GM18868 (cell line): Measurements from ENCODE around the gene CDHR2.

Source experiments
- ATAC-seq: cut with Tn5 transposase; IDR thresholded peaks from one replicate; pipeline ENCODE4 v1.9.1; 2021; ENCODE audit warnings: mild to moderate bottlenecking, moderate library complexity; ENCODE audit not compliant: unreplicated experiment

Gene CDHR2

GRCh38 chr5:176618783-176619182, 69.6 kb downstream of the CDHR2 start:
- ATAC-seq = no peak

GRCh38 chr5:176619203-176619568, 70.0 kb downstream of the CDHR2 start:
- ATAC-seq = peak; percentile 91

- no peak for ATAC-seq
Observed at GRCh38 chr5:176619569-176620332, 70.6 kb downstream of the CDHR2 start.

GRCh38 chr5:176620333-176620981, 71.3 kb downstream of the CDHR2 start:
- ATAC-seq = no peak

GRCh38 chr5:176621661-176622079, 72.5 kb downstream of the CDHR2 start:
- ATAC-seq = no peak

- ATAC-seq = no peak
Observed at GRCh38 chr5:176624142-176624541, 75.0 kb downstream of the CDHR2 start.

GRCh38 chr5:176624938-176625337, 75.8 kb downstream of the CDHR2 start:
- ATAC-seq = no peak

- ATAC-seq = no peak
Observed at GRCh38 chr5:176625512-176625911, 76.4 kb downstream of the CDHR2 start.

GRCh38 chr5:176625966-176626875, 77.1 kb downstream of the CDHR2 start:
- ATAC-seq = no peak

GRCh38 chr5:176626876-176627236, 77.7 kb downstream of the CDHR2 start:
- no peak for ATAC-seq

GRCh38 chr5:176627582-176627981, 78.4 kb downstream of the CDHR2 start:
- ATAC-seq = no peak

GRCh38 chr5:176628406-176629228, 79.5 kb downstream of the CDHR2 start:
- no peak for ATAC-seq

- no peak for ATAC-seq
Observed at GRCh38 chr5:176629317-176629852, 80.2 kb downstream of the CDHR2 start.

- ATAC-seq = no peak
Observed at GRCh38 chr5:176629853-176630680, 80.9 kb downstream of the CDHR2 start, which contains the start of the genes EIF4E1B and SNCB. EIF4E1B (plus strand) TSS chr5:176630675; CDS start chr5:176642788, 12,113 bp downstream. SNCB (minus strand) TSS chr5:176630534; CDS start chr5:176629654, 880 bp downstream.

GRCh38 chr5:176630681-176631222, 81.6 kb downstream of the CDHR2 start:
- ATAC-seq = no peak

GRCh38 chr5:176631383-176632200, 82.5 kb downstream of the CDHR2 start:
- ATAC-seq = no peak

- ATAC-seq = no peak
Observed at GRCh38 chr5:176632745-176633144, 83.6 kb downstream of the CDHR2 start.

- no peak for ATAC-seq
Observed at GRCh38 chr5:176633598-176633997, 84.5 kb downstream of the CDHR2 start.
